ENCODE data around the gene DPP6.

DNA sequence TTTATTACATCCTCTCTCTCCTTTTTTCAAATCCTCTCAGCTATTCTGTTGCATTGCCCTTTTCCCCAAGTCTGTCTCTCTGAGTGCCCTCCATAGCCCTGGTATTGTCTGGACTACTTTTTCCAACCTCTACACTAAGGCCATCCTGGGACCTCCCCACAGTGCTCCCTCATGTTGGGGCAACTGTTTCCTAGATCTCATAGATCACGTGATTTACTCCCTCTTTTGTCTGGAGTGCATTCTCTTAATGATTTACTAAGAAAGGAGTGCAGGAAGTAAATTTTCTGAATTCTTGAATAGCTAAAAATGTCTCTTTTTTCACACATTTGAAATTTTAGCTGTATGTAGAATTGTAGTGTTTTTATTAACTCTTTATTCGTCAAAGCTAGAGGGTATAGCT lies 733.7 kb downstream of the DPP6 start:
- TF ChIP-seq CTCF (IDR thresholded peaks at IDR 0.05 in 8 of 11, conservative IDR thresholded peaks at IDR 0.05 in 3 of 11) (no peak), POLR2AphosphoS5 (IDR thresholded peaks at IDR 0.05) (no peak), POLR2A (IDR thresholded peaks at IDR 0.05) (no peak)
